Panc1 (cell line): ENCODE data around the gene WSB1. TPM values are rescaled to one million over a fixed set of nuclear protein-coding genes. Genes with fewer than 3 reads are reported as not detected.

ENCODE experiments used
- ATAC-seq: fragments of 200-7000 bp; cut with Tn5 transposase; 2 replicates; pipeline ENCODE4 v1.9.1; 2020; ENCODE audit warnings: mild to moderate bottlenecking, moderate library complexity
- BruUV-seq: library from RNA; stranded (reverse); fragments of 400-500 nt; replicated peaks from 2 replicates; lab custom pipeline; 2021; lab: Mats Ljungman, UMichigan
- CTCF ChIA-PET: fragments of 300-600 bp; sonication (Branson Sonifier 250); formaldehyde crosslinking; loops from one replicate; lab custom pipeline; 2022; ENCODE audit warnings: antibody characterized with exemption; lab: Charles Lee
- POLR2A ChIA-PET: fragments of 300-600 bp; sonication (Branson Sonifier 250); formaldehyde crosslinking; loops from one replicate; lab custom pipeline; 2022; ENCODE audit warnings: antibody characterized with exemption; lab: Charles Lee
- DNase-seq: peaks from one replicate; pipeline ENCODE4 v3.0.0-alpha.2; 2010; ENCODE audit warnings: low read depth, low spot score
- H3K27ac ChIP-seq: 2 replicates; pipeline ENCODE4 v1.5.1; 2011; ENCODE audit warnings: mild to moderate bottlenecking, low read length, inconsistent platforms
- H3K27me3 ChIP-seq: fragments of 200-500 bp; sonication (Bioruptor generic); 2 replicates; pipeline ENCODE4 v1.6.0; 2014; ENCODE audit warnings: low read length, inconsistent platforms; ENCODE audit not compliant: control insufficient read depth, insufficient read depth
- H3K36me3 ChIP-seq: fragments of 200-500 bp; sonication (Bioruptor generic); 2 replicates; pipeline ENCODE4 v1.5.1; 2014; ENCODE audit warnings: inconsistent platforms, mild to moderate bottlenecking, low read length, moderate library complexity; ENCODE audit not compliant: control insufficient read depth, insufficient read depth
- H3K4me1 ChIP-seq: 2 replicates; pipeline ENCODE4 v1.5.1; 2011; ENCODE audit warnings: inconsistent platforms, mild to moderate bottlenecking, low read length, moderate library complexity; ENCODE audit not compliant: control insufficient read depth, insufficient read depth
- H3K4me3 ChIP-seq, 2 experiments: 2 replicates each; pipeline ENCODE4 v1.5.1; 2011 to 2012; ENCODE audit warnings: low read depth in 2 of 2, low read length in 2 of 2, mild to moderate bottlenecking in 2 of 2, inconsistent platforms in 1 of 2, moderate library complexity in 1 of 2
- H3K9me3 ChIP-seq: fragments of 200-500 bp; sonication (Bioruptor generic); 2 replicates; pipeline ENCODE4 v1.5.1; 2014; ENCODE audit warnings: low read depth, mild to moderate bottlenecking, inconsistent platforms, low read length, moderate library complexity; ENCODE audit not compliant: control insufficient read depth, insufficient read depth
- CTCF ChIP-seq: fragments of 450-650 bp; IDR thresholded peaks from 2 replicates; pipeline ENCODE4 v1.5.1; 2017; ENCODE audit warnings: mild to moderate bottlenecking
- POLR2AphosphoS5 ChIP-seq: IDR thresholded peaks from 2 replicates; pipeline ENCODE4 v1.6.1; 2012; ENCODE audit warnings: mild to moderate bottlenecking, low read depth, low read length, moderate library complexity
- REST ChIP-seq, 2 experiments: IDR thresholded peaks; 2 replicates each; pipeline ENCODE4 v1.6.1; 2011 to 2012; ENCODE audit warnings: low read depth in 2 of 2, control low read depth in 1 of 2, low read length in 1 of 2, mild to moderate bottlenecking in 1 of 2, moderate library complexity in 1 of 2; ENCODE audit not compliant: insufficient read depth in 1 of 2
- SIN3A ChIP-seq: IDR thresholded peaks from 2 replicates; pipeline ENCODE4 v1.6.1; 2012; ENCODE audit warnings: low read depth, mild to moderate bottlenecking, low read length, moderate library complexity, borderline replicate concordance; ENCODE audit not compliant: insufficient read depth
- TCF7L2 ChIP-seq: IDR thresholded peaks from 2 replicates; pipeline ENCODE4 v1.6.1; 2011; ENCODE audit warnings: mild to moderate bottlenecking, low read depth, low read length, inconsistent platforms
- in situ Hi-C: cut with HindIII; loops from 2 replicates; pipeline ENCODE4 v1.10.0; 2016; ENCODE audit warnings: low sequenced_read_pairs, low pct_unique_long_range_greater_than_20kb
- intact Hi-C: fragments of 100-400 bp; cut with micrococcal nuclease; formaldehyde crosslinking; loops from one replicate; pipeline ENCODE4 v1.10.0; 2022; ENCODE audit not compliant: unreplicated experiment
- total RNA-seq: library from RNA; stranded (reverse); gene quantifications from one replicate; pipeline ENCODE4 v1.2.1, GENCODE V29; 2021; ENCODE audit not compliant: unreplicated experiment

WSB1 gene
- total RNA-seq, 1 experiment from 2014 or later: 114 TPM

- no peak for TF ChIP-seq TCF7L2
- no peak for TF ChIP-seq CTCF
- TF ChIP-seq SIN3A: no peak
- TF ChIP-seq POLR2AphosphoS5: no peak
- no peak for TF ChIP-seq REST (IDR thresholded peaks at IDR 0.05; ENCODE audit: insufficient read depth in 1 of 2, low read depth in 2 of 2, low read length in 1 of 2)
- no peak for DNase-seq
- Histone ChIP-seq H3K4me1 (no peaks in the 10 kb centered on the region; the same call in 1 of the 2 replicates), H3K36me3 (no peaks in the 10 kb centered on the region), H3K27me3 (no peaks in the 10 kb centered on the region), H3K9me3 (no peaks in the 10 kb centered on the region), H3K4me3 (no peak overlapping the region), H3K27ac (no peak overlapping the region)
- no peak for ATAC-seq
- intact Hi-C loops: no loop called here
- no TSS peak for BruUV-seq
- CTCF ChIA-PET: no interaction called here
- POLR2A ChIA-PET: no interaction called here
- in situ Hi-C loops: no loop called here
Observed at GRCh38 chr17:27361695-27362094, 67.8 kb downstream of the WSB1 start.

- BruUV-seq: no TSS peak
- in situ Hi-C loops: no loop called here
- Histone ChIP-seq H3K9me3 (no peaks in the 10 kb centered on the region), H3K27ac (no peak overlapping the region), H3K4me3 (no peak overlapping the region), H3K4me1 (no peaks in the 10 kb centered on the region; the same call in 1 of the 2 replicates), H3K27me3 (no peaks in the 10 kb centered on the region), H3K36me3 (no peaks in the 10 kb centered on the region)
- ATAC-seq (no peak), DNase-seq (no peak)
- intact Hi-C loops: no loop called here
- POLR2A ChIA-PET: no interaction called here
- CTCF ChIA-PET: no interaction called here
- TF ChIP-seq REST (IDR thresholded peaks at IDR 0.05; ENCODE audit: insufficient read depth in 1 of 2, low read depth in 2 of 2, low read length in 1 of 2) (no peak), POLR2AphosphoS5 (no peak), CTCF (no peak), SIN3A (no peak), TCF7L2 (no peak)
Observed at GRCh38 chr17:27362503-27362902, 68.6 kb downstream of the WSB1 start.
